GM04504 (cell line): Measurements from ENCODE around the gene FAM174C.

Source experiments
- DNase-seq: peaks from one replicate; pipeline ENCODE4 v3.0.0-alpha.2; 2012; ENCODE audit warnings: low read depth

The FAM174C gene

DNA sequence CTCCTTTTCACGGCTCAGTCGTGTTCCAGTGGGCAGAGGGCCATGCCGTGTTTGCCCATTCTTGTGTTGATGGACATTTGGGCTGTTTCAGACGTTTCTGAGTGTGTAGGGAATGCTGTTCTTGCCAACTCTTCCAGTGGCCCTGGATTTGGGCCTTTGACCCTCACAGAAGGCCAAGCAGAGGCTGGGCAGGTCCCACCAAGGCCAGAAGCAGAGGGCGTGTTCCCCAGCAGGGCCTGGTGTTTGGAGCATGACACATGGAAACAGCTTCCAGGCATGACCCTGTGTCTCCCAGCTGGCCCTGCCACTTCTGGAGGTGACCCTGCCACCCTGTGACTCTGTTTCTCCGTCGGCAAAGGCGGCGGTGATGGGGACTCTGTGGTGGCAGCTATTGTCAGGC, 46.2 kb downstream of the FAM174C start:
- DNase-seq, result no peak

DNA sequence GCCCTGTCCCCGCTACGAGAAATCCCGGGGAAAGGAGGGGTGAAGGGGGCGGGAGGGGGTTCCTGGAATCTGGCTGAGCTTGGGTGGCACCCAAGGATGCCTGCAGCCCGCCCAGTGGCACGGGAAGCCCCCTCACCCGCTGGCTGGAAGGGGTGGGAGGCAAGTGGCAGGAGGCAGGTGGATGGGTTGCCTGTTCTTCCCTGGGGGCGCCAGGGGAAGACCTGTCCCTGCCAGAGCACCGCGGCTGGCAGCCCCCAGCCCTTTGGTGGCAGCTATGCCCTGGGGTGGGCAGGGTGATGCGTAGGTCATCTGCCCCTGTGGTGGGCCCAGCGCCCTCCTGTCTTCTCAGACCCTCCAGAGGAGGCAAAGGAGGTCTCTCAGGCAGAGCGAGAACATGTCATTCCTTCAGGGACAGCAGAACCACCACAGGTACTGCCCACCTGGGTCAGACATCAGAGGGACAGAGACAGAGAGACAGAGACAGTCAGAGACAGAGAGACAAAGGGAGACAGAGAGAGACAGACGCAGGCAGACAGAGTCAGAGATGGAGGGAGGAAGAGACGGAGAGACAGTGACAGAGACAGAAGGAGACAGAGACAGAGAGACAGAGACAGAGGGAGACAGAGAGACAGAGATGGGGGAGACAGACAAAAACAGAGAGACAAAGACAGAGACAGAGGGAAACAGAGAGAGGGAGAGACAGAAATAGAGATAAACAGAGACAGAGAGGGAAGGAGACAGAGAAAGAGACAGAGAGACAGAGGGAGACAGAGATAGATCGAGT, 47.1 kb downstream of the FAM174C start:
- DNase-seq, result no peak

DNA sequence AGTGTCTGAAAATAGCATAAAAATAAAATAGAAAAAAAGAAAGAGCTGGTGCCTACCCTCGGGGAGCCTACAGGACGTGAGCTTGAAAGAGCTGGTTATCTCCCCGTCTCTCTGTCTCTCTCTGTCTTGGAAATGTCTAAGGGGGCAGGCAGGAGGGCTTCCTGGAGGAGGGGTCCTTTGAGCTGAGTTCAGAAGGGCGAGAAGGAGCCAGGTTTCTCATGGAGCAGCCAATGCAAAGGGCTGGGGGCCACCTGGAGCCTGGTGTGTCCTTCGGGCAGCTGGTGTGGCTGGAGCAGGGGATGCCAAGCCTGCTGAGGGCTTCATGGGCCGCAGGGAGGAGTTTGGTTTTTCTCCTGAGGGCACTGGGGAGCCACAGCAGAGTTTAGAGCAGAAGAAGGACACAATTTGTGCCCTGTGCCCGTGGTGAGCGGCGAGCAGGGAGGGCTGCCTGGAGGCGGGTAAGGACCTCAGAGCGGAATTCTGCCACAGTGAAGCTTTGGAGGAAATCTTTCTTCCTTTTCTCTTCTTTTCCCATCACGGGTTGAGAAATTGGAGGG, 49.0 kb downstream of the FAM174C start:
- DNase-seq, result no peak

DNA sequence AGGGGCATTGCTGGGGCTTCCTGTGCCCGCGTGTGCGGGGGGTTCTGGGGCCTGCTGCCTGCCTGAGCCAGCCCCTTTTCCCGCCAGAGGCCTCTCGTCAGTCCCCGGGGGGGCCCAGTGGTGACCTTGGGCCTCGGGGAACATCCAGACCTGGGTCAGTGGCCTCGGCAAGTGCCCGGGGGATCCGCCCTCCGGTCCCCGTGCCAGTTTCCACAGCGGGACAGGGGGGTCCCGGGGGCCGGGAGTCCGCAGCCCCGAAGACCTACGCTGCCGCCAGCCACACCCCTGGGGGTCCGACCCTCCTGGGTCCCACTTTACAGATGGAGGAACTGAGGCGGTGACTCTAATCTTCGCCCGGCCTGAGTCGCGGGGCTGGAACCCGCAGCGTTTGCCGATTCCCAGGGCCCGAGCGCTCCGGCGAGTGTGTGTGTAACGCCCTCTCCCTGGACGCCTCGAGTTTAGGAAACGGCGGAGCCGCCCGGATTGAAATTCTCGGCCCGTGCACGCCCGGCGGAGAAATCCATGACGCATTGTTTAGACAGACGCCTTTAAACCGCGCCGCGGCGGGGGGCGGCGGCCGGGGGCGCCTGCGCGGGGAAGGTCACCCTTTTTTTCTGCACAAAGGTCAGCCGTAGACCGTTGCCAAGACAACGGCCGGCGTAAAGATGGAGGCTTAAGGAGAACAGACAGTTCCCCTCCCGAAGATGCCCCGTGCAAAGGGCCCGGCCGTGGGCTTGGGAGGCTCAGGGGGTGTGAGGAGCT, 49.7 kb downstream of the FAM174C start:
- DNase-seq, result peak; percentile 46

DNA sequence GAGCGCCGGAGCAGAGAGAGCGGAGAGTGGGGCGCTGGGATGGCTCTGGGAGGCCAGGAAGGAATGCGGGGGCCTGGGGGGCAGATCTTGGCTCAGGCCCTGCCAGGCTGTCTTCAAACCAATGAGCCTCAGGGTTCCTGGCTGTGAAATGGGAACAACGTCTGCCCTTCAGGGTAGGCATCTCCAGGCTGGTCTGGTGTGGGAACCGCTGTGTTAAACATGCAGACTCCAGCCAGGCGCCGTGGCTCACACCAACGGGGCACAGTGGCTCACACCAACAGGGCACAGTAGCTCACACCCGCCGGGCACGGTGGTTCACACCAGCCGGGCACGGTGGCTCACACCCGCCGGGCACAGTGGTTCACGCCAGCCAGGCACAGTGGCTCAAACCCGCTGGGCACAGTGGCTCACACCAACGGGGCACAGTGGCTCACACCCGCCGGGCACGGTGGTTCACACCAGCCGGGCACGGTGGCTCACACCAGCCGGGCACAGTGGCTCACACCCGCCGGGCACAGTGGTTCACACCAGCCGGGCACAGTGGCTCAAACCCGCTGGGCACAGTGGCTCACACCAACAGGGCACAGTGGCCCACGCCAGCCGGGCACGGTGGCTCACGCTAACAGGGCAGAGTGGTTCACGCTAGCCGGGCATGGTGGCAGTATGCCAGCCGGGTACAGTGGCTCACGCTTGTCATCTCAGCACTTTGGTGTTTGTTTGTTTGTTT, 50.4 kb downstream of the FAM174C start:
- no peak for DNase-seq

DNA sequence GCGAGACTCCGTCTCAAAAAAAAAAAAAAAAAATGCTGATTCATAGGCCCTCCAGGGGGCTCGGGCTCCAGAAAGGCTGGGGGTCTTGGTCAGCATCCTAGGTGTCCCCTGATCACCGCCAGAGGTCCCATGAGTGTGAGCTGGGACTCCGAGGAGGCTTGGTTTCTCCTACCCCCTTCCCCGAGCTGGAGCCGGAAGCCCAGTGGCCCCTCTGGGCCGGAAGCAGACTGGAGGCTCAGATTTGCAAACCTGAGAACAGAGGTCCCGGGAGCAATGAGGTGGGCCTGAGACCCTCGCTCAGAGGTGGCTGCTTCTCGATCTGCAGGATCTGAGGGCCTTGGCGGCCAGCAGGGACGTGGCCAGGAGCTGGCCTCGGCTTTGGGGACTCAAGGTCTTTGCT, 51.8 kb downstream of the FAM174C start:
- no peak for DNase-seq
